HTERT RPE-1 (cell line): ENCODE measurements around the gene GRIA4.

Source experiments
- in situ Hi-C: fragments of 300-500 bp; cut with MboI; formaldehyde crosslinking; loops from 4 replicates; pipeline ENCODE4 v1.14.3; 2020; ENCODE audit warnings: low sequenced_read_pairs

Gene GRIA4

DNA sequence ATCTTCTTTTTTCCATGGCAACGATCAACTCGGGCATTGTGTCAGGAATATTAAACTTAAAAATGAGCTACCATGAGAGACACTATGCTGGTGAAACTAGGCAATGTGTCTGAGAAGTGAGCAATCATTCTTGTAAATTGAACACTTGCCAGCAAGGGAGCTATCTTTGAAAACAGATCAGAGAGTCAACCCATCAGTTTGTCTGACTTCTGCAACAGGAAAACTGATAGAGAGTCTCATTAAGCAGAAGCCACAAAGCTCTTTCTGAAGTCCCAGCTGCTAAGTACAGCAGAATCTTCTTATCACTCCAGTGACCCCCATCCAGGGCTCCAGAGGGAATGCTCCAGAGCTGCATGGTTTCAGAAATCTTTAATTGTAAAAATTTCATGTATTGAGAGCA, 297.4 kb downstream of the GRIA4 start:
- in situ Hi-C loops = no loop called here

DNA sequence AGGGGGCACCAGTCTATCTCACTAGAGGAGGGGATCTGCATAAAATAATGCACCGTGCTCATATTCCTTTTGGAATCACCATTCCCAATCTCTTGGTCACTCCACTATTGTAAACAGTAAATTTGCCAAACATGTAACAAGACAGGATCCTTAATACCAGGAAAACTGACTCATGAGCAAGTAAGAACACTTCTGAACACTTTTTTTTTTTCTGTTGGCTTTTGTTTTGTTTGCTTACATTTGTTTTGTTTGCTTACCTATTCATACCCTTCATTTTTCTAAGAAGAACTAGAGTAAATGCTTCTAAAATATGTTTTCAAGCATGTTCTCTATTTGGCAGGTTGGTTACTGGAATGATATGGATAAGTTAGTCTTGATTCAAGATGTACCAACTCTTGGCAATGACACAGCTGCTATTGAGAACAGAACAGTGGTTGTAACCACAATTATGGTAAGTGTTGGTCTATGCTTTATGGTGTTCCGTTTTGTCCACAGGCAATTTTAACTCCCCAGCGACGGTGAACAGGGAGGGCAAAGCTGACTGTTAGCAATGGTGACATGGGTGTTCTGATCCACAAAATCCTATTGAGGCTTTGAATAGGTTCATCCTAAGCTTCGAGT, 300.3 kb downstream of the GRIA4 start:
- in situ Hi-C loops = no loop called here

- in situ Hi-C loops = no loop called here
Measured at GRCh38 chr11:105911454-105911853, 301.6 kb downstream of the GRIA4 start.

DNA sequence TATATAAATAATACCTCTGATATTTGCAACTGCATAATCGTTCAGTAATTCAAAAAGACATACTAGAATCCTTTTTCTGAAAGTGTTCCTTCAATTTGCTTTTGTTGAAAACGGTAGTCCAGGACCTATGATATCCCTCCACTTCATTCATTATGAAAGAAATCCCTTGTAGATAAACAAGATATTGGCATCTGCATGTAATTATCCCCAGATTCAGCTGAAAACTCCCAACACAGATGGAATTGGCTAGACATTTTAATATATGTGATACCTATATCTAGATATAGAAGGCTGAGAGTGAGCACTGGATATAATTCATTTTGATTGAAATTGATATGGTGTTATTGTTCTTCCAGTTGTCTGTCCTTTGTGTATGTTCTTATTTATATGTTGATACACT, 302.8 kb downstream of the GRIA4 start:
- in situ Hi-C loops = no loop called here

- in situ Hi-C loops = no loop called here
Measured at GRCh38 chr11:105915021-105915420, 305.1 kb downstream of the GRIA4 start.

GRCh38 chr11:105918039-105918438, 308.2 kb downstream of the GRIA4 start:
- in situ Hi-C loops = no loop called here

DNA sequence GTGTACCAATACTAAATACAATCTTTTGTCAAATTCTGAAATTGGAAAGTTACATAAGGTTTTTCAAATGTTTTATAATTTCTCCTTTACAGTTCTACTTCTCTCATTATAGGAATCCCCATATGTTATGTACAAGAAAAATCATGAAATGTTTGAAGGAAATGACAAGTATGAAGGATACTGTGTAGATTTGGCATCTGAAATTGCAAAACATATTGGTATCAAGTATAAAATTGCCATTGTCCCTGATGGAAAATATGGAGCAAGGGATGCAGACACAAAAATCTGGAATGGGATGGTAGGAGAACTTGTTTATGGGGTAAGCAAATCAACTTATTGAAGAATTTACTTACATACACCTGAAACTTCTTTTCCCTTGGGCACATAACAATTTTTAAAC, 308.7 kb downstream of the GRIA4 start:
- in situ Hi-C loops = no loop called here

DNA sequence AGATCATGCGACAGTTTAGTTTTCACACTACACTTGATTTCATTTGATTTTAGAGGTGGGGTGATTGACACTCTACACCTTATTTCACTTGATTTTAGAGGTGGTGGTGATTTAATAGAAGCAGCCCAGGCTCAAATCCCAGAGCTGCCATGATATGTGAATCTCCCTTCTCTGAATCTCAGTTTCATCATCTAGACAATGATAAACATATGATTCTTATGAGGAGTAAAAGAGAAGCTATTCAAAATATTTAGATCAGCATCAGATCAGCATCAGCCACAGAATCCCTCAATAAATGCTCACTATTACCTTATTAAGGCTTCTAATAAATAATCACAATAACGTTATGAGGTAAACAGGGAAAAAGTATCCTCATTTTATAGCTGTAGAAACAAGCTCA, 313.4 kb downstream of the GRIA4 start:
- in situ Hi-C loops = no loop called here

DNA sequence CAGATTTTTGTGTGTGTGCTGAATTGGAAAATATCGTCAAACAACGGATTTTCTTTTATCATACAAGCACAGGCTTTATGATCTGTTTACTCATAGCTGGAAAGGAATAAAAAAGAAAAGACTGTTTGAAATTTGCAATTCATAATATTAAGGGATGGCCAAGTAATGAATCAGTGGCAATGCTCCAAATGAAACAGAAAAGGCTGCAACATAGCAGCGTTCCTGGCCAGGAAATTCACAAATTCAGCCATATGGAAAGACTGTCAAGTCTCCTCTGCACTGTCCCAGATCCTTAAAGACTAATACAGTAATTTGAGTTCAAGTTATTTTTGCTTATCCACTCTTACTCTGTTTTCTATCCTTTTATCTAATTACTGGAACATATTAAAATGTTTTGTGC, 313.9 kb downstream of the GRIA4 start:
- in situ Hi-C loops = no loop called here

- in situ Hi-C loops = no loop called here
Measured at GRCh38 chr11:105929084-105929955, 319.4 kb downstream of the GRIA4 start.

DNA sequence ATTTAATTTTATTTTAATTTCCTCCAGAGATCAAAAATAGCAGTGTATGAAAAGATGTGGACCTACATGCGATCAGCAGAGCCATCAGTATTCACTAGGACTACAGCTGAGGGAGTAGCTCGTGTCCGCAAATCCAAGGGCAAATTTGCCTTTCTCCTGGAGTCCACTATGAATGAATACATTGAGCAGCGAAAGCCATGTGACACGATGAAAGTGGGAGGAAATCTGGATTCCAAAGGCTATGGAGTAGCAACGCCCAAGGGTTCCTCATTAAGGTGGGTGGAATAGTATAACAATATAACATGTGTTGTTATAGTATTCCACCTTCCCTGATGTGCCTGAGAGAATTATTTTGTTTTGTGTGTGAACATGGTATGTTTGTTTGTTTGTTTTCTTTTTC, 323.8 kb downstream of the GRIA4 start:
- in situ Hi-C loops = no loop called here

GRCh38 chr11:105935791-105936190, 325.9 kb downstream of the GRIA4 start:
- in situ Hi-C loops = no loop called here

- in situ Hi-C loops = no loop called here
Measured at GRCh38 chr11:105937331-105937730, 327.5 kb downstream of the GRIA4 start.

- in situ Hi-C loops = no loop called here
Measured at GRCh38 chr11:105937738-105938137, 327.9 kb downstream of the GRIA4 start.

- in situ Hi-C loops = no loop called here
Measured at GRCh38 chr11:105942921-105943320, 333.0 kb downstream of the GRIA4 start.

GRCh38 chr11:105948918-105949590, 339.2 kb downstream of the GRIA4 start:
- in situ Hi-C loops = no loop called here

DNA sequence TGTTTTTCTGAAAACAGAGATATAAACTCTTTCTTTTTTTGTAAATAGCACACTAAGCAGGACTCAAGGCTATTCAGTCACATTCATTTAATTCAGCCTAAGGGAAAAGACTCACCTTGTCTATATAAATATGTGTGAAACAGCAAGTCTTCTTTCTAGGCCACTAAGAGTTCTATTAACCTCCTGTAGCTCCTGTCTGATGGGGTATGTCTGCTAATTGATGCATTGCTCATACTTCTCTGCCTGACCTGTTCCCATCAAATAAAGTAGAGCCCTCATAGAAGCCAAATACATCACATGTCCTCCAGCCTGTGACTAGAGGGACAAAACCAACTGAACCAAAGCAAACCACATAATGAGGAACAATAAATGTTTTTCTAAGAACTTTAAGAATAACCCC, 344.0 kb downstream of the GRIA4 start:
- in situ Hi-C loops = no loop called here

- in situ Hi-C loops = no loop called here
Measured at GRCh38 chr11:105960252-105961245, 350.7 kb downstream of the GRIA4 start.

DNA sequence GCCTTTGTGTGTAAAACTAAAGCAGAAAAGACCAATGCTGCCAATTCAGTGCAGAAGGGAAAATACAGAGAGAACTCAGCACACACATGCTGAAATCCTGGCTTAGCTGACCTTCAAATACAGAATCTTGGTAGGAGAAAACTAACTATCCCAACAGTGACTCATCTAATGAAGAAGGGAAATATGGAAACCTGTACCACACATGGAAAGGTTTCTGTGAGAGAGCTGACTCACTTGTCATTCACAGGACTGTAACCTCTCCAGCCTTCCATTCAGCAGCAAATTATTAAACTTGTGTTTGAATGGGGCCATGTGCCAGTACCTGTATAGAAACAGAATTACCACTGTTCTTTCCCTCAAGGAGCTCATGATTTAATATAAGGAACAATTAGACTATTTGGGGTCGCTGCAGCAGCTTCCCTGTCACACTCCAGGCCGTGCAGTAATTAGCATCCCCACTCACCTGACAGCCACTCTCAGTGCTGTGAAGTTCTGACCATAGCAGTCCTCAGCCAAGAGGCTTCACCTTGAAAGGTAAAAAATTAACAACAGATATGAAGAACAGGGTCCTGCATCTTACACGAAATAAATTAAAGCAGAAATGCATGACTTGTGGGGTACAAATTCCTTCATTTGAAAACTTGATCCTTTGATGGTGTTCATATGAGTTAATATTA, 358.3 kb downstream of the GRIA4 start:
- in situ Hi-C loops = no loop called here

DNA sequence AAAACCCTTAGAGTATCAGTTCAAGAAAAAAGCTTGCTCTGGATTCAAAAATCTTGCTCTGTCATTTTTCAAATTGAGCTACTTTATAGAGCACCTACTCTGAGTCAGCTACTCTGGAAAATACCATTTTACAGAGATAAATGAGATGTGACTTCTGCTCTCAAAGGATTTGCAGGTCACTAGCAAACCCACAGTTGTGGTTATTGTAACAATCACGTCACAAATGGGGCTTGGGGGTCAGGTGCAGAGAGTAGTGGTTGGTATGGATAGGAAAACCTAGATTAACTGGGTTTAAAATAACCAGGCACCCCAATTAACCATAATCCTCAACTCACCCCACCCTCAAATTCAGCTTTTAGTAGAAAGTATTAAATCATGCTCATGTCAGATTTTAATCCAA, 359.9 kb downstream of the GRIA4 start:
- in situ Hi-C loops = no loop called here
